AG10803 (cell line): ENCODE measurements around the gene PTPRD.

ENCODE experiments used
- DNase-seq: peaks from one replicate; pipeline ENCODE4 v3.0.0; 2010; ENCODE audit warnings: low read depth
- H3K4me3 ChIP-seq: 2 replicates; pipeline ENCODE4 v1.5.1; 2011; ENCODE audit warnings: mild to moderate bottlenecking, low read length, control low read depth
- TF ChIP-seq, protein P1 (sequence below): conservative IDR thresholded peaks from 2 replicates; pipeline ENCODE4 v1.5.1; 2011; ENCODE audit warnings: mild to moderate bottlenecking, low read length, control low read depth, inconsistent platforms

The PTPRD gene

DNA sequence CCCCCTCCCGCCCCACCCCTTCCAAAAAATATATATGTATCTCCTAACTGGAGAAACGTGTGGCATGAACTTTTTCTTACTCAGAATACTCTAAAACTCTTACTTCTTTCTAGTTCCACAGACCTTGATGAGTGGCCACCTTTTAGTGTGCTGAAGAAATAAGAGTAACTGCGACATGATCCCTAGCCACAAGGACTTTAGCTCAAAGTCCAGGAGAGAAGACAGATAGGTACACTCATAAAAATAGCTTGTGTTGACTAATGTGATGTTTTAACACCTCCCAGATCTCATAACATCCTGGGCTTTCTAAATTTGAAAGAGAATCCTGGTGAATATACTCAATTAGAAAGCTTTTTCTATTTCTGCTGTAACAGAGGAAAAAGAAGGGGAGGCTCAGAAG, 1808.2 kb downstream of the PTPRD start:
- TF ChIP-seq, protein P1, sequence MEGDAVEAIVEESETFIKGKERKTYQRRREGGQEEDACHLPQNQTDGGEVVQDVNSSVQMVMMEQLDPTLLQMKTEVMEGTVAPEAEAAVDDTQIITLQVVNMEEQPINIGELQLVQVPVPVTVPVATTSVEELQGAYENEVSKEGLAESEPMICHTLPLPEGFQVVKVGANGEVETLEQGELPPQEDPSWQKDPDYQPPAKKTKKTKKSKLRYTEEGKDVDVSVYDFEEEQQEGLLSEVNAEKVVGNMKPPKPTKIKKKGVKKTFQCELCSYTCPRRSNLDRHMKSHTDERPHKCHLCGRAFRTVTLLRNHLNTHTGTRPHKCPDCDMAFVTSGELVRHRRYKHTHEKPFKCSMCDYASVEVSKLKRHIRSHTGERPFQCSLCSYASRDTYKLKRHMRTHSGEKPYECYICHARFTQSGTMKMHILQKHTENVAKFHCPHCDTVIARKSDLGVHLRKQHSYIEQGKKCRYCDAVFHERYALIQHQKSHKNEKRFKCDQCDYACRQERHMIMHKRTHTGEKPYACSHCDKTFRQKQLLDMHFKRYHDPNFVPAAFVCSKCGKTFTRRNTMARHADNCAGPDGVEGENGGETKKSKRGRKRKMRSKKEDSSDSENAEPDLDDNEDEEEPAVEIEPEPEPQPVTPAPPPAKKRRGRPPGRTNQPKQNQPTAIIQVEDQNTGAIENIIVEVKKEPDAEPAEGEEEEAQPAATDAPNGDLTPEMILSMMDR: no peak

DNA sequence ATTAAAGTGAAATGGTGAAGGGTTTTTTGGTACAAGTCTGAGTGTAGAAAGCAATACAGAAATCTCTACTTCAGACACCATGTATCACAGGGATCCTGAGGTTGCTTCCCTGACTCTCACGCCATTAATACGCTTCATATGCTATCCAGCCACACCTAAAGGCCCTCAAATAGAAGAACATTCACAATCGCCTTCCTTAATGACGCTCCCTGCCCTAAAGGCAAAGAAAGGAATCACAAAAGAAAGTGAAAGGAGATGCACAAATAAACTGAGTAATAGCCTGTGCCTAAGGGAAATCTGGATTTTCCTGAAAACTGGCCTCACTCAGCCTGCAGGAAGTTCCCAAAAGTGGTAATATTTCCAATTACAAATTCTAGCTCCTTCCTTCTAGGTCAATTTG, 1810.6 kb downstream of the PTPRD start:
- DNase-seq: no peak
- H3K4me3 ChIP-seq: no peak overlapping the region
- TF ChIP-seq, protein P1: no peak

More for the DNA sequence above, 1808.2 kb downstream of the PTPRD start:
- no peak overlapping the region for H3K4me3 ChIP-seq
- DNase-seq: no peak

DNA sequence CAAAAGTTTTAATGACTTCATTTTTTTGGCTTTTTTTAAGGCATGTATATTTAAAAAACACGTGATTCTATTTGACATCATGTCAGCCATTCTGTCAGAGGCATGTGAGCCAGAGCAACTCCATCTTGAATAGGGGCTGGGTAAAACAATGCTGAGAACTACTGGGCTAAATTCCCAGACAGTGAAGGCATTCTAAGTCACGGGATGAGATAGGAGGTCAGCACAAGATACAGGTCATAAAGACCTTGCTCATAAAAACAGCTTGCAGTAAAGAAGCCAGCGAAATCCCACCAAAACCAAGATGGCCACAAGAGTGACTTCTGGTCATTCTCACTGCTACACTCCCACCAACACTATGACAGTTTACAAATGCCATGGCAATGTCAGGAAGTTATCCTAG, 1812.6 kb downstream of the PTPRD start:
- TF ChIP-seq, protein P1: no peak
- DNase-seq: no peak

DNA sequence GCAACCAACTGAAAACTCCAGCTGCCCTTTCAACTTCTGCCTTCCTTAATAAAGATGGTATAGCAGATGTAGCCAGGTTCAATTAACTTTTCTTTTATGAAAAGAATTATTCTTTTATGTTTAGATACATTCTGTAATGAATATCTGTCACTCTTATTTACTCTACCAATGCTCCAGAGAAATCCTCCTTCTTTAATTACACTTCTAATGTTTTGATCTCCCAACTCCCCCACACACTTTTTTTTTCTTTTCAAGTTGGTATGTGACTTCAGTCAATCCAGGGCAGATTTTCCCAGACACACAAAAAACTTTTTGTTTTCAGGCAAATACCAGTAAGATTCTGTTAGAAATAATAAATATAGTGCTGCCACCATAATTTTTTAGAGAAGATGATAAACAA, 1813.2 kb downstream of the PTPRD start:
- DNase-seq: no peak
- H3K4me3 ChIP-seq: no peak overlapping the region
- TF ChIP-seq, protein P1: no peak

More for the DNA sequence above, 1812.6 kb downstream of the PTPRD start:
- no peak overlapping the region for H3K4me3 ChIP-seq

DNA sequence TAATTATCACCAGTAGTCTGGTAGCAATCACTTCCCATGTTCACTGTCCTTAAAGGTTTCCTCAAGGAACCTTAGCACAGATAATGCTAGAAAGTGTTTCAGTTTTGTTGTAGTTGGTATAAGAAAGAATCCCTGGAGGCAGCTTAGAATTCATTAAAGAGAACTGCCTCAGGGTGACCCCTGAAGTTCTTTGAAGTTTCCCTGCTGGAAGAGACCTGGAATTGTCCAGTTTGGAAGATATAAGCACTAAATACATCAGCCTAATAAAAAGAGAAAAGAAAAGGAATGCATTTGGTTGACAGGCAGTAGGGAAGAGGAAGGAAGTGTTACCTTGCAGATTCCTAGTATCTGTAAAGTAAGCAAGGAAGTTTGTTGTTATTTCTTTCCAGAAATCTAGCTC, 1813.6 kb downstream of the PTPRD start:
- TF ChIP-seq, protein P1: no peak
- no peak overlapping the region for H3K4me3 ChIP-seq
- no peak for DNase-seq

DNA sequence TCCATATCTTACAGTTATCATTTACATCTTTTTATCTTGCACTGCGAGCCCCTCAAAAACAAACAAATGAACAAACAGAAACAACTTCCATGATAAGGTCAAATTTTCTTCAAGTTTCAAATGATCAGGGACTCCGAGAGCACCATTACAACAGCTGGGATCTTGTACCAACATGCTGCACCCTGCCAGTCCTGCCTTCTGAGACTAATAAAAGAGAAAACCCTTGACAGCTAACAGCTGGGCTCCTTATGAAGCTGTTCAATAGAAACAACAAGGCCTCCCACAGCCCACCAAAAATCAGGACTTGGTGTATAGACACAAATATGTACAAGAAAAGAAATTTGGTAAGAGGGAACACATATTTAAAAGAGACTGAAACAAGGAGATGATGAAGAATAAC, 1828.0 kb downstream of the PTPRD start:
- no peak overlapping the region for H3K4me3 ChIP-seq
- TF ChIP-seq, protein P1: no peak
- DNase-seq: no peak

DNA sequence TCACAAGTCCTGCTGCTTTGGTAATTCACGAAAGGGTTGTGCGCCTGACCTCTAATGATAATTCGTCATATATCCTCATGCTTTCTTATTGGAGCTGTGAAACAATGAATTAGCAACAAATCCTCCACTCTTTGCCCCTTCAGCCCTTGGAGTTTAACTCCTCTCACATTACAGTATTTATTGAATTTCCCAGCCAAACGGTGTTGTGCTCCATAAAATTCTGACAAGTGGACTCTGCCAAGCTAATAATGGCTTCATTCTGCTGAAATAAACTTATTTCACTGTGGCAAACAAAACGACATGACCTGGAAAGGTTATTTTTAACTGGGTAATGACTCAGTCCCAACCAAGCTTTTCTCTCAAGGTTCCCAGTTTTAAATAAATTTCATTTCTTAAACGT, 1828.9 kb downstream of the PTPRD start:
- no peak overlapping the region for H3K4me3 ChIP-seq
- DNase-seq: no peak
- TF ChIP-seq, protein P1: no peak
